ENCODE results near the gene SAMD9.

GRCh38 chr7:93156884-93157283 is 39.1 kb upstream of the SAMD9 start:
- no peak for TF ChIP-seq CTCF (IDR thresholded peaks at IDR 0.05)
- no peak for TF ChIP-seq EZH2phosphoT487 (IDR thresholded peaks at IDR 0.05)
- TF ChIP-seq EZH2 (IDR thresholded peaks at IDR 0.05): no peak
